ENCODE measurements around the gene DYNC1H1.

DYNC1H1 gene

DNA sequence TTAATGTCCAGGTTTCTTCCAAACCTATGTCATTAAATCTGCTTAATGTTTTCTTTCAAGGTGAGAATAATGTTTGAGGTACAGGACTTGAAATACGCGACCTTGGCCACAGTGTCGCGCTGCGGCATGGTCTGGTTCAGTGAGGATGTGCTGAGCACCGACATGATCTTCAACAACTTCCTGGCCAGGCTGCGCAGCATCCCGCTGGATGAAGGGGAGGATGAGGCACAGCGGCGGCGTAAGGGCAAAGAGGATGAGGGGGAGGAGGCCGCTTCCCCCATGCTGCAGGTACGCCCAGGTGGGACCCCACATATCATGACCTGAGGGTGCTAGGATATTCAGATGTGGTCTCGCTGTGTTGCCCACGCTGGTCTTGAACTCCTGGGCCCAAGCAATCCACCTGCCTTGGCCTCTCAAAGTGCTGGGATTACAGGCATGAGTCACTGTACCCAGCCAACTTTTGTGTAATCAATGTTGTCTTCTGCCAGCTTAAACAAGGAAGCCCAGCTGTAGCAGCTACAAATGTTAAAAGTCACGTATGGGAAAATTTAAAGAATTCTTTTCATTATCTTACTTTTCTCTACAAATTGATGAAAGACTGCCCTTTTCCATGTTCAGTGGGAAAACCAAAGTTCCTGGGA, 50.8 kb downstream of the DYNC1H1 start:
- TF ChIP-seq ZNF274 (IDR thresholded peaks at IDR 0.05; ENCODE audit: low read depth, low read length), result no peak
- H3K4me3 ChIP-seq (ENCODE audit: low read length), result no peak overlapping the region

- TF ChIP-seq ZNF274 (IDR thresholded peaks at IDR 0.05; ENCODE audit: low read depth, low read length), result no peak
- H3K4me3 ChIP-seq (ENCODE audit: low read length), result no peak overlapping the region
Measured at GRCh38 chr14:102015771-102016170, 51.4 kb downstream of the DYNC1H1 start.

GRCh38 chr14:102016420-102017090, 52.2 kb downstream of the DYNC1H1 start:
- H3K4me3 ChIP-seq (ENCODE audit: low read length), result no peak overlapping the region
- TF ChIP-seq ZNF274 (IDR thresholded peaks at IDR 0.05; ENCODE audit: low read depth, low read length), result no peak

GRCh38 chr14:102018251-102018650, 53.9 kb downstream of the DYNC1H1 start:
- H3K4me3 ChIP-seq (ENCODE audit: low read length), result no peak overlapping the region
- no peak for TF ChIP-seq ZNF274 (IDR thresholded peaks at IDR 0.05; ENCODE audit: low read depth, low read length)

DNA sequence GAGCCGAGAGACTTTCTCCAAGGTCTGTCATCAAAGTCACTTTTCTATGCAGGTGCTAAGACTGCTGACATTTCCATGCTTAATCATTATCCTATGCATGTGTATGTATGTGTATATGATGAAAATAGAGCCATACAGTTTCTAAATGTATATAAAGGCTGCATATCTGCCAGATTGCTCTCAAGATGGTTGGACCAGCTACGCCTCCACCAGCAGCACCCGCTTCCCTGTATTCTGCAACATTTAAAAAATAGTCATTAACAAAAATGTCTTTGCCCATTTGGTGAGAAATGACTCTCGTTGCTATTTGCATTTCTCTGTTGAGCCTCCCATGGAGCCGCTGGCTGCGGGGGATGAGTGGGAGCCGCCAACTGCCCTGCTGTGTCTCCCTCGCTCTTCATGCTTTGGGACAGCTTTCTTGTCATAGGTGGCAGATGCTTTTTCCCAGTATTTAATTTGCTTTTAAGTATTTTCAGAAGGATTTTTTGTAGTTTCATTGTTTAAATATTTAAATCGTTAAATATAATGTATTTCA, 54.7 kb downstream of the DYNC1H1 start:
- no peak overlapping the region for H3K4me3 ChIP-seq (ENCODE audit: low read length)
- TF ChIP-seq ZNF274 (IDR thresholded peaks at IDR 0.05; ENCODE audit: low read depth, low read length), result no peak

- TF ChIP-seq ZNF274 (IDR thresholded peaks at IDR 0.05; ENCODE audit: low read depth, low read length), result no peak
Measured at GRCh38 chr14:102020058-102020971, 55.9 kb downstream of the DYNC1H1 start.

DNA sequence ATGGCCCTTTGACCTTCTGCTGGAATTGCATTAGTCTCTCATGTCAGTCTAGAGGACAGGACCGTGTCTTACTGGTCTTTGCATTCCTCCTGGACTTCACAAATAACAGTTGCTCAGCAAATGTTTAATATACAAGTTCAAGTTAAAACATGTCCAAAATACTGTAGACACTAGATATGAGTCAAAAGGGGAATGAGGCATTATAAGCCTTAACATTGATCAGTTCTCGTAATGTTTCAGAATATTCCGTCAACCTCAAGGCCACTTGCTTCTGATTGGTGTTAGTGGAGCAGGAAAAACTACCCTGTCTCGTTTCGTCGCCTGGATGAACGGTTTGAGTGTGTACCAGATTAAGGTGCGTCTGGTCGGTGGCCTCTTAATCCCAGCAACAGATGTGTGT, 62.6 kb downstream of the DYNC1H1 start:
- no peak overlapping the region for H3K4me3 ChIP-seq (ENCODE audit: low read length)
- no peak for TF ChIP-seq ZNF274 (IDR thresholded peaks at IDR 0.05; ENCODE audit: low read depth, low read length)

More at GRCh38 chr14:102020058-102020971, 55.9 kb downstream of the DYNC1H1 start:
- no peak overlapping the region for H3K4me3 ChIP-seq (ENCODE audit: low read length)

DNA sequence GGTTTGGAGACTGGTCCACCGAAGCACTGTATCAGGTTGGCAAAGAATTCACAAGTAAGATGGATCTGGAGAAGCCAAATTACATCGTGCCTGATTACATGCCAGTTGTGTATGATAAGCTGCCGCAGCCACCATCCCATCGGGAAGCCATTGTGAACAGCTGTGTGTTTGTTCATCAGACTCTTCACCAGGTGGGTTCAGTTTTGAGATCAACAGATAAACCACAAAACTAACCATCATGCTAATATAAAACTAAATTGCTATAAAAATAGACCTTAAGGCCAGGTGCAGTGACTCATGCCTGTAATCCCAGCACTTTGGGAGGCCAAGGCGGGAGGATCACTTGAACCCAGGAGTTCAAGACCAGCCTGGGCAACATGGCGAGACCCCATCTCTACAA, 63.6 kb downstream of the DYNC1H1 start:
- H3K4me3 ChIP-seq (ENCODE audit: low read length), result no peak overlapping the region
- TF ChIP-seq ZNF274 (IDR thresholded peaks at IDR 0.05; ENCODE audit: low read depth, low read length), result no peak

DNA sequence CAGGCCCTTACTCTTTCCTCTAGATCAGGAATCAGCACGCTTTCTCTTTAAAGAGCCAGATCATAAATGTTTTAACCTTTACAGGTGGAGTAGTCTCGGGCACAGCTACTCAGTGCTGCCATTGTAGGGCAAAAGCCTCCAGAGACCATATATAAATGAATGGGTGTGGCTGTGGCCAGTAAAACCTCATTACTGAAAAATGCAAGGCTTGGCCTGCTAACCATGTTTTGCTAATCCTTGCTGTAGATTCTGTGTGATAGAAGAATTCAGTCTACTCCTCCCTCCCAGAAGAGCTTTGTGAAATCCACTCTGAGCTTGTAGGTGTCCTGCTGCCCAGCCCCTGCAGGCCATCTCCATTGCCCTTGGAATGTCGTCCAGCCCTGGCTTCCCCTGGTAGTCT, 64.4 kb downstream of the DYNC1H1 start:
- no peak overlapping the region for H3K4me3 ChIP-seq (ENCODE audit: low read length)
- TF ChIP-seq ZNF274 (IDR thresholded peaks at IDR 0.05; ENCODE audit: low read depth, low read length), result no peak

- no peak overlapping the region for H3K4me3 ChIP-seq (ENCODE audit: low read length)
- no peak for TF ChIP-seq ZNF274 (IDR thresholded peaks at IDR 0.05; ENCODE audit: low read depth, low read length)
Measured at GRCh38 chr14:102029956-102030355, 65.6 kb downstream of the DYNC1H1 start.

DNA sequence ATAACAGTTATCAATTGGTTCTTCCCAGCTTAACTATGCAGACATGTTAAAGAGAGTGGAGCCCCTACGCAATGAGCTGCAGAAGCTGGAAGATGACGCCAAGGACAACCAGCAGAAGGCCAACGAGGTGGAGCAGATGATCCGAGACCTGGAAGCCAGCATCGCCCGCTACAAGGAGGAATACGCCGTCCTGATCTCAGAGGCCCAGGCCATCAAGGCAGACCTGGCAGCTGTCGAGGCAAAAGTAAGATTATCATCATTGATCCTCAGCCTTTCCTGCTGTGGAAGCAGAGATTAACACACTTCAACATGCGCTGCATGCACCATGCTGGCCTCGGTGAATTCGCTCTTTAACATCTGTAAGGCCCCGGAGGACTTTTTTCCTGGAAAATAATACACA, 68.9 kb downstream of the DYNC1H1 start:
- no peak for TF ChIP-seq ZNF274 (IDR thresholded peaks at IDR 0.05; ENCODE audit: low read depth, low read length)
- no peak overlapping the region for H3K4me3 ChIP-seq (ENCODE audit: low read length)

DNA sequence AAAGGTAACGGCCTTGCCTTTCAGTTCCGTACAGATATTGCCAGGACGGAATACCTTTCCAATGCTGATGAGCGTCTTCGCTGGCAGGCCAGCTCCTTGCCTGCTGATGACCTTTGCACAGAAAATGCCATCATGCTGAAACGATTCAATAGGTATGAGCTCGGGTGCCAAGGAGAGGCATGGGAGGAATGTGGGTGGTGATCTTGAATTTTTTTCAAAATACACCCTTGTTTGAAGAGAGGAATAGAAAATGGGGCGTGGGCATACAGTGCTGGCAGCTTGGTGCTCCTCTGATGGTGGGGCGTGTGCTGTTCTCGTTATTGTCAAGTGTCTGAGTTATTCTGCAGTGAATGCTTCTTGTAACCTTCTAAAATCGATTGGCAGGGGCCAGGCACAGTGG, 69.9 kb downstream of the DYNC1H1 start:
- no peak overlapping the region for H3K4me3 ChIP-seq (ENCODE audit: low read length)
- no peak for TF ChIP-seq ZNF274 (IDR thresholded peaks at IDR 0.05; ENCODE audit: low read depth, low read length)

GRCh38 chr14:102035914-102036313, 71.5 kb downstream of the DYNC1H1 start:
- TF ChIP-seq ZNF274 (IDR thresholded peaks at IDR 0.05; ENCODE audit: low read depth, low read length), result no peak
- no peak overlapping the region for H3K4me3 ChIP-seq (ENCODE audit: low read length)

- H3K4me3 ChIP-seq (ENCODE audit: low read length), result no peak overlapping the region
- TF ChIP-seq ZNF274 (IDR thresholded peaks at IDR 0.05; ENCODE audit: low read depth, low read length), result no peak
Measured at GRCh38 chr14:102037686-102038085, 73.3 kb downstream of the DYNC1H1 start.

Measured in GM08714 (cell line).